ENCODE measurements around the gene MPST.
"Not testable (repeated sequence)": the region's sequence is repeated elsewhere in the genome, so short reads cannot be mapped to it uniquely, and the experiment has no call there.

Gene MPST

DNA sequence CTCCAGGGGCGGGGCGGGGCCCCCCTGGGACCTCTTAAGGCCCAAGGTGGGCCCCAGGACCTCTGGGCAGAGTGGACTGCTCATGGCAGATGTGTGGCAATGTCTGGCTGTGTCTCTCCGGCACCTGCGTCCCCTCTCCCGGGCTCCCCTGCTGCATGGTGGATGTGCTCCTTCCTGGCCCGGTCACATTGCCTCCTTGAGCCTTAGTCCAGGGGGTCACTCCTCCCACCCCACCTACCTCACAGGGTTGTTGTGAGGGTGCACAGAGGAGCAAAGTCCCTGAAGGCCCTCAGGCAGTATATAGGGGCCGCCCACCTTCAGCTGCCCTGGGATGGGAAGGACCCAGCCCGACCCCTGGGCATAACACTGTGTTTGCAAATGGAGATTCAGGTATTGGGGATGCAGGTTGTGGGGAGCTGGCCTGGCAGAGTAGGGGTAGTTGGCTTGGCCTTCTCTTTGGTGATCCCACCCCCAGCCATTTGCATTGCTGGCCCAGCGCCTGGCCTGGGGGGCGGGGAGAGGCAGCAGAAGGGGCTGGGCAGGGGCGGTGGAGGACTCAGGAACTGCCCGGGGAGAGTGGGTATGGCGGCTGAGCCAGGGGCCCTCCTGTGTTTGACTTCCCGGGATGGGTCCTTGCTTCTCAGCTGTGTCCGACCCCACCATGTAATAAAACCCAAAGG lies 43.3 kb downstream of the MPST start:
- no peak for DNase-seq

DNA sequence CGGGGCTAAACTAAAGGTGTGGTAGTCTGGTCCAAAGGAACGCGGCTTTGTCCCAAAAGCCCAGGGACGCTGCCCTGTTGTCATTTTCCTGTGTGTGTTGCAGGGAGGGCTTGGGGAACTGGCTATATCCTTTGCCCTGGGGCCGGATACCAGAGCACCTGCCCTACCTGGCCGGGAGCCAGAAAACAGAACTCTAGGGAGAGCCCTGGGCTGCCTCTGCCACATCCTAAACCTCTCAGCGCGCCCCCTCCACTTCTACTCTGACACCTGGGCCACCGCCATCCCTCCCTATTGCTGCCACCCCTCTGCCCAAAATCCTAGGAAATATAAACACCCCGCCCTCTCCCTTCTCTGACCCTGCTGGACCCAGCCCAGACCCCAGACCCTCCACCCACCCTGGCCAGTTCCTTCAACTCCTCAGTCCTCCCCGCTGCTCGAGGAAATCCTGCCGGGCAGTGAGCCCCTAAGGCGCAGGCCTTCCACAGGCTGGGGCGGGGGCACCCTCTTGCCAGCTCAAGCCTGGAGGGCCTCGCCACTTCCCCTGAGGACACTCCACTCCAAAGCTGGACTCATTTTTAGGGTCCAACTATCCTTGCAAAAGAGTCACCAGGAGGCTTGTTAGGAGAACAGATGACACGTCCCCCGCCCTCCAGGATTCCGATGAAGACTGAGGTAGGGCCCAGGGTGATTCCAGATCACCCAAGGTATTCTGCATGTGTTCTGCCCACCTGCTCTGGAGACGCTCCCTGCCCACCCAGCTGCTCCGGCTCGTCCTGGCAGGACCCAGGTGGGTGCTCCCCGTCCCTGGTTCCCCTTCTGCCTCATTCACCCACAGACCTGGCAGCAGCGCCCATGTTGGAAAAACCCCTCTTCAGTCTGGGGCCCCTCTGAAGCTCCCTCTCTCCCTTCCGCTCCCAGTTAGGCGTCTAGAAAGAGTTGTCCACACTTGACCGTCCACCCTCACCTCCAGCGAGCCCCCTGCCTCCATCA lies 44.2 kb downstream of the MPST start:
- DNase-seq: no peak

DNA sequence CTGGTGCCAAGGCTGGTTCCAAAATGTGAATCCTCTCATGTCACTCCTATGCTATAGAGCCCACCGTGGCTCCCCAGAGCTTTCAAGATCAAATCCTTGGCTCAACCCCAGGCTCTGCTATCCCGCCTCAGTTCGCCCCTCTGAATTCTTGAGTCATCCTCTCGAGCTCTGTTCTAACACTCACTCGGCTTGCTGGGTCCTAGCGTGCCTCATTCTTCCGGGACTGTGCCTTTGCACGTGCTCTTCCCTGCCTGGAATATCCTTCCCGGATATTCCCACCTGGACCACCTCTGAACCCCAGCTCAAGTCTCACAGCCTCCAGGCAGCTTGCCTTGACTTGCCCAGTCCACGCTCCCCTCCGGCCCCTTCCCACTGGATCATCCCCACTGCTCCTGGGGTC lies 45.0 kb downstream of the MPST start:
- no peak for DNase-seq

GRCh38 chr22:37065180-37065579 lies 45.6 kb downstream of the MPST start:
- DNase-seq: no peak

DNA sequence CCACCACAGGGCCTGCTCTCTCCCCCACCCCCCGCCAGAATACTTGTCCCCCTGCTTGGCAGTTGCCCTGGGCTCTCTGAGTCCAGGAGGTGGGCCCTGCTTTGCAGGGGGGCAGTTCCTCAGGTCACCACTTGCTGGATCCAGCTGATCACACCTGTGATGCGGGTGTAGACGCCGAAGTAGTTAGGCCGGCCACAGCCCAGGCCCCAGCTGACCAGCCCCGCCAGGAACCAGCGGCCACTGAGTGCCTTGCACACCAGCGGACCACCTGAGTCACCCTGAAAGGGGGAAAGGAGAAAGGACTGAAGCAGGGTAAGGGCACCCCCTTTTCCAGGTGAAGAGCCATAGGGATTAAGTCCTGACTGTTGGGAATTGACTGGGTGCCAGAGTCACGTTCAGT lies 46.4 kb downstream of the MPST start:
- DNase-seq: no peak

DNA sequence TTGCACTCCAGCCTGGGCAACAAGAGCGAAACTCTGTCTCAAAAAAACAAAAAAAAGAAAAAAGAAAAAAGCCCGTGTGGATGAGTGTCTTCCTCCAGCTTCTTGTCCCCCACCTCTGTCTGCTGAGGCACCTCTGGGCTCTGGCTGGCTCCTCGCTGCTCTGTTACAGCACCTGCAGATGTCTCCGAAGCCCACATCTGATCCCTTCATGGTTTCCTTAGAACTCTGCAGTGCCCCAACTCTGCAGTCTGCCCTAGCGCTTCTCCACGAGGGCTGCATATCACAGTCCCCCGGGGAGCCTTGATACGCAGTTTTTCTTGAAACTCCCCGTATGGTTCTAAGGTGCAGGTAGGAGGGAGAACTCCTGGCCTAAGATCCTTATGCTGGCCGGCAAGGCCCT lies 47.9 kb downstream of the MPST start:
- DNase-seq: no peak

DNA sequence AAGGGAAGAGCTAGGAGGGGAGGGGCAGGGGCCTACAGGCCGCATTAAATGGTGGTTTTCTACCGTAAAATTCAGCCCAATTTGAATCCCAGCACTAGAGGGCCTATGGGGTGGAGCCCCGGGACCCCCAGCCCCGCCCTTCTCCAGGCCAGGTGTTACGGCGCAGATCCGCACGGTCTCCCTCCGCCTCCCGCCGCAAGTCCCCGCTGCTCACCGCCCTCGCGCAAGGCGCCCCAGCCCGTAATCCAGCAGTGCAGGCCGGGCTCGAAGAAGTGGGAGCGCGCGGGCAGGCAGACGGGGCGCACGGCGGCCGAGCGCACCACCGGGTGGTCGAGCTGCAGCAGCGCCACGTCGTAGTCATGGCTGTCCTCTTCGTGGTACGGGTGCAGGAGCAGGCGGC lies 49.3 kb downstream of the MPST start:
- DNase-seq: peak in 1 of 2 experiments; percentile 42

DNA sequence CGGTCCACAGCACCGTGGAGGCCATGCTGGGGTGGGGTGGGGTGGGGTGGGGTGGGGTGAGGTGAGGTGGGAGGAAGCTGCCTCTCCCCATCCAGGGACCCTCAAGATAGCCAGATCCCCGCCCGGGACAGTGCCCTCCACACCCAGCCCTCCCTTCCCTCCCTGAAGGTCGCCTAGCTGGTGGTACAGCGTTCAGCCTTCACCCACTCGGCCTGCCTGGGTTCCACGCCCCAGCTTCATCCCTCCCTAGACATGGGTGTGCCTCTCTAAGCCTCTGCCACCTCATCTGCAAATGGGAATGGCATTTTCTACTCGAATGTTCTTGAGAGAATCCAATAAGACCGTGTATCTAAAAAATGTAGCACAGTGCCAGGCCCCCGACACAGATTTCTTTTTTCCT lies 49.8 kb downstream of the MPST start:
- DNase-seq: no peak

GRCh38 chr22:37069719-37070118 lies 50.2 kb downstream of the MPST start:
- no peak for DNase-seq

DNA sequence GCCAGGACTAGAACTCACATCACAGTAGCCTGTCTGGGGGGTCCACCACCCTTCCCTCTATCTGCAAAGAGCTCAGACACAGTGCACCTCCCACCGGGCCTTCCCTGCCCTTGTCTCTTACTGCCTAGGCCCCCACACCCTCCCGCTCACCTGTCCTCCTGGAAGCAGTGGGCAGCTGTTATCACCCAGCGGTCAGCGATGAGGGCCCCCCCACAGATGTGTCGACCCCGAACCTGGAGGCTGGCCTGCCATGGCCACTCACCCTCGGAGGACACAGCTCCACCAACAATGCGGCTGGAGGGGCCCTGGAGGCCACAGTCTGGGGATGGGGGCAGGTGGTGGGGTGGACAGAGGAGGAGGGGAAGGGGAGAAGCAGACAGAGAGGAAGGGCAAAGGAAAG lies 50.8 kb downstream of the MPST start:
- DNase-seq: no peak

GRCh38 chr22:37070744-37071143 lies 51.2 kb downstream of the MPST start:
- no peak for DNase-seq

GRCh38 chr22:37071850-37072592 lies 52.5 kb downstream of the MPST start:
- not testable (repeated sequence) for DNase-seq

DNA sequence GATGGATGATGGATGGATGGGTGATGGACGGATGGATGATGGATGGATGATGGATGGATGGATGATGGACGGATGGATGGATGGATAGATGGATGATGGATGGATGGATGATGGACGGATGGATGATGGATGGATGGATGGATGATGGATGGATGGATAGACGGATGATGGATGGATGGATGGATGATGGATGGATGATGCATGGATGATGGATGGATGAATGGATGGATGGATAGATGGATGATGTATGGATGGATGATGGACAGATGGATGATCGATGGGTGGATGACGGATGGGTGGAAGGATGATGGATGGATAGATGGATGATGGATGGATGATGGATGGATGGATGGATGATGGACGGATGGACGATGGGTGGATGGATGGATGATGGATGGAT lies 53.1 kb downstream of the MPST start:
- DNase-seq: no peak

DNA sequence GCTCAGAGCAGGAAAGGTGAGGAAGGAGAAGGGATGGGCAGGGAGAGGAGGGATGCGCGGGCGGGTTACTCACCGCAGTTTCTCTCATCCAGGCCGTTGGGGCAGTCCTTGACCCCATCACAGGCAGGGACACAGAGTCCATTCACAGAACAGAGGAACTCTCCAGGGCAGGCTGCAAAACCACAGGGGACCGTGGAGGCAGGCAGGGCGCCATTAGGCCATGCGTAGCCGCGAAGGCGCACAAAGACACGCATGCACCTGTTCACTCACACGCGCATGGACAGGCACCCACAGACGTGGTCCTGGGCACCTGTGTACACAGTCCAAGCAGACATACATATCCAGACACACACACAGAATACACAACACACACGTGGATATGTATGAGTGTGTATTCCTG lies 55.0 kb downstream of the MPST start:
- no peak for DNase-seq

GRCh38 chr22:37075046-37075445 lies 55.5 kb downstream of the MPST start:
- no peak for DNase-seq

- DNase-seq: no peak
Observed at GRCh38 chr22:37075822-37076433, 56.4 kb downstream of the MPST start.

DNA sequence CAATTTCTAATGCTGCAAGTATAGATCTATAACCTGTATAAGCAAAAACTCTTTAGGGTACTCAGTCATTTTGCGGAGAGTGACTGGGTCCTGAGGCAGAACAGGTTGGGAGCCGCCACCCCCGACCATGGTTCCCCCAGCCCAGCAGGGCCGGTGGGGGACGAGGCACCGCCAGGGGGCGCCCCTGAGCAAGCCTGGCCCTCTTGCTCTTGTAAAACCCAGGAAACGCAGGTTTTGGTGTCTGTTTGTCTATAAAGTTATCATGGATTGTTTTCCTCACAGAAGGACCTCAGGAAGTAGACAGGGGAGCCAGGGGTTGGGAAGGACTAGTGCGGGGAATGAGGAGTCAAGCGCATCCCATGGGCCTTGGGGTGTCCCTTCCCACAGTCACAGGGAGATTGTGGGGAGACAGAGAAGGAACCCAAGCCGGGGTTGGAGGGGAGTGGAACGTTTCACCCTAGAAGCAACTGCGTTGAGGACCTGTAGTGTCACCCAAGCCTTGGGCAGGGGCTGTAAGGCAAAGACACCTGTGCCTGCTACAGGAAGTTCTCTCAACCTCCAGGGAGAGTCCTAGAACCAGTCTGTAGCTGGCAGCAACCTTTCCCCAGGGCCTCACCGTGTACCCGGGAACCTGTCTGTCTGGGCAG lies 58.4 kb downstream of the MPST start:
- DNase-seq: peak; percentile 94 to 95

GRCh38 chr22:37079158-37079557 lies 59.6 kb downstream of the MPST start:
- peak; percentile 56 to 57 for DNase-seq

Measured in activated T-cell treated with anti-CD3 and anti-CD28 coated beads, Interleukin-2, amount 50 U/mL, for 48 hours (primary cell).